A549 treated with DMSO at 1 μM for 4 hours (cell line): ENCODE measurements around the gene CLEC9A. TPM values are rescaled to one million over a fixed set of nuclear protein-coding genes. Genes with fewer than 3 reads are reported as not detected.

Source experiments
- total RNA-seq: library from RNA; stranded (reverse); fragments of 200-300 nt; extraction: Qiagen RNA extraction; gene quantifications from 5 replicates; pipeline ENCODE4 v1.2.3, GENCODE V29; 2022; ENCODE audit warnings: low read depth

CLEC9A gene
- not detected in 5 replicates for total RNA-seq

DNA sequence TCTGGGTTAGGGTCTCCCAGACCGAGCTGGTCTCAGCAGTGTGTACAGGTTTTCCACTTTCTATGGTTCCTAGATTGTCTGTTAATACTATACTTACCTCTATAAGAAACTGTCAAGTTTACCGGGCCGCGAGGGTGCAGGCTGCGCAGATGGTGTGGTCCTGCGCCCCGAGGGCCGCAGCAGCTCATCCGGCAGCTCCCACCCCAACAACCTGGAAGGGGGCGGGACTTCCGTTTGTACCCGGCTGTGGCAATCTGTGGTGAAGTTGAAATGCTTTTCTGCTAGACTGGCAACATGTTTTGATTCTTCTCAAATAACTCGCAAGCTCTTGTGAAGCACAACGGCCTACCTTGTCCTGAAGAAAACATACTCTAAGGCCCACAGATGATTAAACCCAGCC lies at the start of gene CLEC9A:
Gene CLEC9A, plus strand, starts transcription at position 237 of the 400 bp plus-strand sequence. CDS start 22,006 bp downstream, outside the sequence.

DNA sequence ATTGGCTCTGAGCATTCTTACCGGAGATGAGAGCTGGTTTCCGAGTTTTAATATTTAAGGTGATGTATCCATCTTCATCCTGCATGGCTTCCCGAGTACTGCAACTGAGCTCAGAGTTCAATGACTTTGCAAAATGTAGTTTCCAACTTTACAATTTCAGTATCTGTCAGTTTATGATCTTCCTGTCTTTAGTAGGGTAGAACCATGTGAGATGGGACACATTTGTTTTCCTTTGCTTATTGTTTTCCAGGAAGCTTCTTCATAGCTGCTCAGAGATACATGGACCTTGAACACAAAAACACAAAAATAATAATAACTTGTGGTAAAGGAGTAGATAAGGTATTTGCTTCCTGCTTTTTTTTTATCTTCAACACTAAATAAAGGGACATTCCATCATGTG lies 31.5 kb upstream of the CLEC9A start, which contains the start of gene CLEC1B:
Gene CLEC1B, minus strand, starts transcription at position 106 of the 400 bp plus-strand sequence. Its CDS starts 21 bp downstream, at position 85.

DNA sequence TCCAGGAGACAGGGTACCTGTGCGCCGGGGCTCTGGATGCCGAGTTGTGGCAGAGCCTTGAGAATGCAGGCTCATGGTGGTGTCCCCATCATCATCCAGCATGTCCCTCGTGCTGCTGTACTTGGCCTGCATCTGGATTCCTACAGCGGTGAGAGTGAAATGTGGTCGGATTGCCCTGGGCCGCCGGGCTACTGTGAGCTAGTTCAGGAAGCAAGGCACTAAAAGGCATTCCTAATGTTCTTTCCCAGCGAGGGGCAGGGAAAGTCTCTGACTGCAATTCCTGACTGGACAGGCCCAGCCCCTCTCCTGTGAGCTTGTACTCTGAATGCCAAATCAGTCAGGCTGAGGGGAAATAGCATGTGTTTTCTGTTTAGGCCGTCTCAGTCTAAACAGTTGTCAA lies 68.3 kb downstream of the CLEC9A start, which contains the start of gene CLEC1A:
Gene CLEC1A, minus strand, starts transcription at position 195 of the 400 bp plus-strand sequence. Its CDS starts 63 bp downstream, at position 132.

Other genes with a start within 250 kb of the CLEC9A start
- gene KLRF1, start 203.2 kb upstream of the CLEC9A start, total RNA-seq: not detected in 5 replicates
- 1.6 to 2.5 TPM (median 1.9 TPM) in 5 replicates for gene CLEC2B, start 161.3 kb upstream of the CLEC9A start, total RNA-seq
- not detected in 5 replicates for gene KLRF2, start 149.2 kb upstream of the CLEC9A start, total RNA-seq
- gene CLEC2A, start 98.3 kb upstream of the CLEC9A start, total RNA-seq: not detected in 5 replicates
- gene CLEC12A, start 59.3 kb upstream of the CLEC9A start, total RNA-seq: not detected in 5 replicates
- not detected in 5 replicates for gene CLEC1B, start 31.6 kb upstream of the CLEC9A start, total RNA-seq
- not detected in 5 replicates for gene CLEC12B, start 20.1 kb upstream of the CLEC9A start, total RNA-seq
- not detected in 5 replicates for gene CLEC1A, start 68.3 kb downstream of the CLEC9A start, total RNA-seq
- not detected in 5 replicates for gene CLEC7A, start 99.5 kb downstream of the CLEC9A start, total RNA-seq
- gene OLR1, start 141.4 kb downstream of the CLEC9A start, total RNA-seq: 0.89 to 2.3 TPM (median 1.6 TPM) in 5 replicates
- gene TMEM52B, start 148.3 kb downstream of the CLEC9A start, total RNA-seq: 0.12 to 0.36 TPM (median 0.16 TPM) in 5 replicates
- 34.0 to 59.7 TPM (median 39.5 TPM) in 5 replicates for gene GABARAPL1, start 182.2 kb downstream of the CLEC9A start, total RNA-seq